Measurements from ENCODE around the gene ARID3B.

GRCh38 chr15:74568594-74568993 is 27.6 kb downstream of the ARID3B start:
- TF ChIP-seq FOXA1 (IDR thresholded peaks at IDR 0.05): no peak
- no peak for TF ChIP-seq L3MBTL2 (conservative IDR thresholded peaks at IDR 0.05)
- TF ChIP-seq SP1 (IDR thresholded peaks at IDR 0.05): no peak
- TF ChIP-seq FOXK2 (IDR thresholded peaks at IDR 0.05): no peak
- TF ChIP-seq ARNT (IDR thresholded peaks at IDR 0.05): no peak
- no peak for TF ChIP-seq SUZ12 (IDR thresholded peaks at IDR 0.05)
- no peak for TF ChIP-seq FOXM1 (IDR thresholded peaks at IDR 0.05; ENCODE audit: borderline replicate concordance)
- TF ChIP-seq, protein P1, sequence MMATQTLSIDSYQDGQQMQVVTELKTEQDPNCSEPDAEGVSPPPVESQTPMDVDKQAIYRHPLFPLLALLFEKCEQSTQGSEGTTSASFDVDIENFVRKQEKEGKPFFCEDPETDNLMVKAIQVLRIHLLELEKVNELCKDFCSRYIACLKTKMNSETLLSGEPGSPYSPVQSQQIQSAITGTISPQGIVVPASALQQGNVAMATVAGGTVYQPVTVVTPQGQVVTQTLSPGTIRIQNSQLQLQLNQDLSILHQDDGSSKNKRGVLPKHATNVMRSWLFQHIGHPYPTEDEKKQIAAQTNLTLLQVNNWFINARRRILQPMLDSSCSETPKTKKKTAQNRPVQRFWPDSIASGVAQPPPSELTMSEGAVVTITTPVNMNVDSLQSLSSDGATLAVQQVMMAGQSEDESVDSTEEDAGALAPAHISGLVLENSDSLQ (IDR thresholded peaks at IDR 0.05): no peak
- TF ChIP-seq TARDBP (IDR thresholded peaks at IDR 0.05): no peak
- no peak for TF ChIP-seq LEF1 (IDR thresholded peaks at IDR 0.05; ENCODE audit: borderline replicate concordance)
- TF ChIP-seq CTBP1 (IDR thresholded peaks at IDR 0.05; ENCODE audit: borderline replicate concordance): no peak
- TF ChIP-seq BHLHE40 (IDR thresholded peaks at IDR 0.05; ENCODE audit: borderline replicate concordance): no peak
- TF ChIP-seq NFRKB (IDR thresholded peaks at IDR 0.05): no peak
